Aortic smooth muscle cell (primary cell): ENCODE measurements around the gene WSB1. TPM values are rescaled to one million over a fixed set of nuclear protein-coding genes. Genes with fewer than 3 reads are reported as not detected.

Experiments used
- total RNA-seq: library from RNA; depleted of rRNA; stranded (reverse); fragments of >200 nt; gene quantifications from 2 replicates; pipeline ENCODE4 v1.2.3, GENCODE V29; 2014

WSB1 gene, protein sequence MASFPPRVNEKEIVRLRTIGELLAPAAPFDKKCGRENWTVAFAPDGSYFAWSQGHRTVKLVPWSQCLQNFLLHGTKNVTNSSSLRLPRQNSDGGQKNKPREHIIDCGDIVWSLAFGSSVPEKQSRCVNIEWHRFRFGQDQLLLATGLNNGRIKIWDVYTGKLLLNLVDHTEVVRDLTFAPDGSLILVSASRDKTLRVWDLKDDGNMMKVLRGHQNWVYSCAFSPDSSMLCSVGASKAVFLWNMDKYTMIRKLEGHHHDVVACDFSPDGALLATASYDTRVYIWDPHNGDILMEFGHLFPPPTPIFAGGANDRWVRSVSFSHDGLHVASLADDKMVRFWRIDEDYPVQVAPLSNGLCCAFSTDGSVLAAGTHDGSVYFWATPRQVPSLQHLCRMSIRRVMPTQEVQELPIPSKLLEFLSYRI
- 116 and 140 TPM in 2 replicates for total RNA-seq

GRCh38 chr17:27293898-27294688, at the start of gene WSB1:
TSS of gene WSB1 (plus strand) at chr17:27294114. CDS start at chr17:27294396, 282 bp downstream.

Other genes with a start within 250 kb of the WSB1 start
- gene KSR1, start 162.3 kb downstream of the WSB1 start, total RNA-seq = 16.4 and 21.8 TPM in 2 replicates